ENCODE measurements around the gene OPTC.
"Not testable (repeated sequence)": the region's sequence is repeated elsewhere in the genome, so short reads cannot be mapped to it uniquely, and the experiment has no call there.

DNA sequence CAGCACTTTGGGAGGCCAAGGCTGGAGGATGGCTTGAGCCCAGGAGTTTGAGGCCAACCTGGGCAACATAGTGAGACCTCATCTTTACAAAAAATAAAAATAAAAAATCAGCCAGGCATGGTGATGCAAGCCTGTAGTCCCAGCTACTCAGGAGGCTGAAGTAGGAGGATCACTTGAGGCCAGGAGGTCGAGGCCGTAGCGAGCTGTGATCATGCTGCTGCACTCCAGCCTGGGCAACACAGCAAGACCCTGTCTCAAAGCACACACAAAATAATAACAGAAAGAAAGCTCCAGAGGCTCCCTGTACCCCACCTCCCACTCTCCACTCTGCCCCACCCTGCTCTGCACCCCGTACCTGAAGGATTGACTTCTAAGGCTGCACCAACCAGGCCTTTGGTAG is 24.2 kb downstream of the OPTC start:
- not testable (repeated sequence) for TF ChIP-seq POLR2A, POLR2AphosphoS5, EP300 (IDR thresholded peaks at IDR 0.05)
- TF ChIP-seq, protein P1, sequence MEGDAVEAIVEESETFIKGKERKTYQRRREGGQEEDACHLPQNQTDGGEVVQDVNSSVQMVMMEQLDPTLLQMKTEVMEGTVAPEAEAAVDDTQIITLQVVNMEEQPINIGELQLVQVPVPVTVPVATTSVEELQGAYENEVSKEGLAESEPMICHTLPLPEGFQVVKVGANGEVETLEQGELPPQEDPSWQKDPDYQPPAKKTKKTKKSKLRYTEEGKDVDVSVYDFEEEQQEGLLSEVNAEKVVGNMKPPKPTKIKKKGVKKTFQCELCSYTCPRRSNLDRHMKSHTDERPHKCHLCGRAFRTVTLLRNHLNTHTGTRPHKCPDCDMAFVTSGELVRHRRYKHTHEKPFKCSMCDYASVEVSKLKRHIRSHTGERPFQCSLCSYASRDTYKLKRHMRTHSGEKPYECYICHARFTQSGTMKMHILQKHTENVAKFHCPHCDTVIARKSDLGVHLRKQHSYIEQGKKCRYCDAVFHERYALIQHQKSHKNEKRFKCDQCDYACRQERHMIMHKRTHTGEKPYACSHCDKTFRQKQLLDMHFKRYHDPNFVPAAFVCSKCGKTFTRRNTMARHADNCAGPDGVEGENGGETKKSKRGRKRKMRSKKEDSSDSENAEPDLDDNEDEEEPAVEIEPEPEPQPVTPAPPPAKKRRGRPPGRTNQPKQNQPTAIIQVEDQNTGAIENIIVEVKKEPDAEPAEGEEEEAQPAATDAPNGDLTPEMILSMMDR (IDR thresholded peaks at IDR 0.05) = not testable (repeated sequence)

Measured in sigmoid colon (tissue), 4 donors.